Hepatic stellate cell (primary cell): Measurements from ENCODE around the gene OR10V1.
A peak's percentile ranks its signal among the peaks of the same experiment; 100 is the strongest.
"Not testable (repeated sequence)": the region's sequence is repeated elsewhere in the genome, so short reads cannot be mapped to it uniquely, and the experiment has no call there.

Source experiments
- DNase-seq: peaks from one replicate; pipeline ENCODE4 v3.0.0; 2011; ENCODE audit warnings: low spot score

The OR10V1 gene

GRCh38 chr11:59710136-59710847 lies 3.4 kb downstream of the OR10V1 start:
- DNase-seq: no peak

- DNase-seq: peak; percentile 16
These were observed 5.1 kb downstream of the OR10V1 start for GRCh38 chr11:59708537-59708936.

- no peak for DNase-seq
These were observed 6.3 kb downstream of the OR10V1 start for GRCh38 chr11:59707371-59707770.

GRCh38 chr11:59706518-59707285 lies 6.9 kb downstream of the OR10V1 start:
- peak; percentile 8 for DNase-seq

- DNase-seq: no peak
These were observed 8.4 kb downstream of the OR10V1 start for GRCh38 chr11:59705294-59705693.

GRCh38 chr11:59703515-59703914 lies 10.1 kb downstream of the OR10V1 start:
- not testable (repeated sequence) for DNase-seq

- DNase-seq: not testable (repeated sequence)
These were observed 13.5 kb downstream of the OR10V1 start for GRCh38 chr11:59700157-59700556.

- no peak for DNase-seq
These were observed 15.1 kb downstream of the OR10V1 start for GRCh38 chr11:59698506-59698905.

GRCh38 chr11:59692915-59693314 lies 20.7 kb downstream of the OR10V1 start:
- DNase-seq: no peak

- DNase-seq: no peak
These were observed 22.5 kb downstream of the OR10V1 start for GRCh38 chr11:59691156-59691555.

GRCh38 chr11:59689015-59689414 lies 24.6 kb downstream of the OR10V1 start:
- DNase-seq: no peak

GRCh38 chr11:59681260-59681725 lies 32.4 kb downstream of the OR10V1 start:
- DNase-seq: not testable (repeated sequence)

- peak; percentile 64 for DNase-seq
These were observed 33.1 kb downstream of the OR10V1 start for GRCh38 chr11:59680287-59681154.

GRCh38 chr11:59679347-59679746 lies 34.3 kb downstream of the OR10V1 start:
- DNase-seq: no peak

- no peak for DNase-seq
These were observed 34.9 kb downstream of the OR10V1 start for GRCh38 chr11:59678813-59679165.

GRCh38 chr11:59678118-59678812 lies 35.4 kb downstream of the OR10V1 start:
- DNase-seq: no peak

GRCh38 chr11:59676205-59676604 lies 37.4 kb downstream of the OR10V1 start:
- DNase-seq: no peak

GRCh38 chr11:59674291-59674690 lies 39.4 kb downstream of the OR10V1 start:
- no peak for DNase-seq

- no peak for DNase-seq
These were observed 40.4 kb downstream of the OR10V1 start for GRCh38 chr11:59673291-59673690.

GRCh38 chr11:59671471-59671870 lies 42.2 kb downstream of the OR10V1 start:
- no peak for DNase-seq

GRCh38 chr11:59669611-59670009 lies 44.0 kb downstream of the OR10V1 start:
- peak; percentile 45 for DNase-seq
